ENCODE measurements around the gene PPARD. TPM values are rescaled to one million over a fixed set of nuclear protein-coding genes. Genes with fewer than 3 reads are reported as not detected.
"Not testable (repeated sequence)": the region's sequence is repeated elsewhere in the genome, so short reads cannot be mapped to it uniquely, and the experiment has no call there.

The PPARD gene
- total RNA-seq, 1 experiment from 2014 or later, result 22.7 TPM

GRCh38 chr6:35312076-35312800 is 30.1 kb upstream of the PPARD start:
- DNase-seq (ENCODE audit: low read depth), result no peak

GRCh38 chr6:35312807-35313206 is 29.6 kb upstream of the PPARD start:
- peak; percentile 21 for DNase-seq (ENCODE audit: low read depth)

- DNase-seq (ENCODE audit: low read depth), result no peak
These were observed 24.7 kb upstream of the PPARD start for GRCh38 chr6:35317483-35318195.

GRCh38 chr6:35318196-35319171 is 23.9 kb upstream of the PPARD start:
- DNase-seq (ENCODE audit: low read depth), result peak; percentile 90

- DNase-seq (ENCODE audit: low read depth), result no peak
These were observed 22.9 kb upstream of the PPARD start for GRCh38 chr6:35319346-35320030.

GRCh38 chr6:35320031-35320410 is 22.3 kb upstream of the PPARD start:
- no peak for DNase-seq (ENCODE audit: low read depth)

- DNase-seq (ENCODE audit: low read depth), result no peak
These were observed 21.3 kb upstream of the PPARD start for GRCh38 chr6:35321091-35321490.

- DNase-seq (ENCODE audit: low read depth), result peak; percentile 72
These were observed 14.9 kb upstream of the PPARD start for GRCh38 chr6:35327349-35328027.

GRCh38 chr6:35328108-35328723 is 14.1 kb upstream of the PPARD start:
- peak; percentile 38 for DNase-seq (ENCODE audit: low read depth)

GRCh38 chr6:35328965-35329364 is 13.4 kb upstream of the PPARD start:
- not testable (repeated sequence) for DNase-seq (ENCODE audit: low read depth)

GRCh38 chr6:35330541-35331119 is 11.7 kb upstream of the PPARD start:
- DNase-seq (ENCODE audit: low read depth), result no peak

GRCh38 chr6:35332074-35332887 is 10.1 kb upstream of the PPARD start:
- DNase-seq (ENCODE audit: low read depth), result peak; percentile 71

- no peak for DNase-seq (ENCODE audit: low read depth)
These were observed 801 bp upstream of the PPARD start for GRCh38 chr6:35341557-35341956.

GRCh38 chr6:35343092-35343834 is 905 bp downstream of the PPARD start:
- DNase-seq (ENCODE audit: low read depth), result peak; percentile 32

GRCh38 chr6:35343835-35344550 is 1.6 kb downstream of the PPARD start:
- DNase-seq (ENCODE audit: low read depth), result no peak

GRCh38 chr6:35351422-35351821 is 9.1 kb downstream of the PPARD start:
- no peak for DNase-seq (ENCODE audit: low read depth)

- DNase-seq (ENCODE audit: low read depth), result no peak
These were observed 10.4 kb downstream of the PPARD start for GRCh38 chr6:35352735-35353134.

Measured in M059J (cell line).